H1 (cell line): ENCODE data around the gene GNG10. TPM values are rescaled to one million over a fixed set of nuclear protein-coding genes. Genes with fewer than 3 reads are reported as not detected.

Experiments
- CTCF ChIA-PET: fragments of 300-600 bp; sonication (Branson Sonifier 250); formaldehyde crosslinking; loops from one replicate; lab custom pipeline; 2021; ENCODE audit not compliant: partially characterized antibody; lab: Charles Lee
- POLR2A ChIA-PET: fragments of 300-600 bp; sonication (Branson Sonifier 250); formaldehyde crosslinking; loops from one replicate; lab custom pipeline; 2021; ENCODE audit warnings: inconsistent platforms; ENCODE audit not compliant: partially characterized antibody; lab: Charles Lee
- DNase-seq, 2 experiments: peaks; one replicate each; pipeline versions ENCODE4 v3.0.0 to v3.0.0-alpha.2; 2010 to 2022; ENCODE audit warnings: low spot score in 2 of 2, low read depth in 1 of 2, mixed read lengths in 1 of 2
- FAIRE-seq: peaks from 2 replicates; lab custom pipeline; 2011; peaks lifted over from hg19 to GRCh38; lab: Jason Lieb, UNC
- H2AFZ ChIP-seq: 2 replicates; pipeline ENCODE4 v1.8.1; 2012; ENCODE audit warnings: low read length, inconsistent platforms
- H2AK5ac ChIP-seq: 2 replicates; pipeline ENCODE4 v1.6.1; 2013; ENCODE audit warnings: low read depth, low read length
- H2BK120ac ChIP-seq: replicated peaks from 2 replicates; pipeline ENCODE3; 2013; ENCODE audit warnings: low read depth, low read length, inconsistent platforms
- H2BK12ac ChIP-seq: 2 replicates; pipeline ENCODE4 v1.6.1; 2013; ENCODE audit warnings: low read depth, low read length
- H2BK15ac ChIP-seq: 2 replicates; pipeline ENCODE4 v1.6.1; 2013; ENCODE audit warnings: low read length
- H2BK20ac ChIP-seq: 2 replicates; pipeline ENCODE4 v1.6.1; 2013; ENCODE audit warnings: low read length
- H2BK5ac ChIP-seq: 2 replicates; pipeline ENCODE4 v1.6.1; 2013; ENCODE audit warnings: low read depth, low read length
- H3K14ac ChIP-seq: 2 replicates; pipeline ENCODE4 v1.6.1; 2013; ENCODE audit warnings: inconsistent platforms; ENCODE audit not compliant: insufficient read length
- H3K18ac ChIP-seq: 2 replicates; pipeline ENCODE4 v1.6.1; 2013; ENCODE audit warnings: low read length; ENCODE audit errors: extremely low read depth
- H3K23ac ChIP-seq: 2 replicates; pipeline ENCODE4 v1.6.1; 2013; ENCODE audit warnings: inconsistent platforms; ENCODE audit not compliant: insufficient read length
- H3K23me2 ChIP-seq: 2 replicates; pipeline ENCODE4 v1.6.1; 2013; ENCODE audit warnings: low read depth, low read length
- H3K27ac ChIP-seq: 2 replicates; pipeline ENCODE4 v1.6.1; 2011; ENCODE audit warnings: low read depth, low read length, inconsistent platforms
- H3K27me3 ChIP-seq, 4 experiments: replicated peaks in 1 of 4; 1 replicate in 1 of 4; 2 replicates in 3 of 4; pipeline versions ENCODE4 v1.6.1 to v1.8.1; 2011 to 2013; ENCODE audit warnings: low read length in 3 of 4, mild to moderate bottlenecking in 3 of 4, inconsistent platforms in 2 of 4, mixed read lengths in 2 of 4, moderate library complexity in 1 of 4; ENCODE audit not compliant: control insufficient read depth in 3 of 4, insufficient read depth in 3 of 4; ENCODE audit errors: extremely low read depth in 1 of 4
- H3K36me3 ChIP-seq, 4 experiments: 2 replicates each; pipeline versions ENCODE4 v1.6.1 to v1.8.1; 2011 to 2013; ENCODE audit warnings: mild to moderate bottlenecking in 4 of 4, low read length in 3 of 4, moderate library complexity in 2 of 4, control low read depth in 1 of 4, inconsistent platforms in 1 of 4; ENCODE audit not compliant: insufficient read depth in 4 of 4, control insufficient read depth in 2 of 4
- H3K4ac ChIP-seq: replicated peaks from 2 replicates; pipeline ENCODE3; 2013; ENCODE audit warnings: low read length, low read depth, mixed read lengths, inconsistent platforms; ENCODE audit not compliant: insufficient read length
- H3K4me1 ChIP-seq, 4 experiments: replicated peaks in 1 of 4; 1 replicate in 1 of 4; 2 replicates in 3 of 4; pipeline versions ENCODE4 v1.6.1 to v1.8.1; 2011 to 2013; ENCODE audit warnings: low read length in 3 of 4, inconsistent platforms in 2 of 4, mixed read lengths in 1 of 4; ENCODE audit not compliant: insufficient read depth in 4 of 4, control insufficient read depth in 3 of 4
- H3K4me2 ChIP-seq, 2 experiments: 2 replicates each; pipeline versions ENCODE4 v1.6.1 to v1.8.1; 2011 to 2013; ENCODE audit warnings: low read depth in 2 of 2, low read length in 2 of 2, control low read depth in 1 of 2, inconsistent platforms in 1 of 2, mild to moderate bottlenecking in 1 of 2; ENCODE audit not compliant: insufficient read depth in 1 of 2
- H3K4me3 ChIP-seq, 4 experiments: fragments of 200-600, 300-600 bp in 1 of 4; sonication (generic), shearing (Covaris generic), sonication (Bioruptor Twin) in 1 of 4; 2 replicates each; pipeline versions ENCODE4 v1.5.1 to v1.8.1; 2011 to 2016; ENCODE audit warnings: low read length in 4 of 4, low read depth in 3 of 4, control low read depth in 2 of 4, inconsistent platforms in 2 of 4, mild to moderate bottlenecking in 2 of 4, mixed read lengths in 1 of 4, moderate library complexity in 1 of 4; ENCODE audit not compliant: insufficient read depth in 2 of 4; ENCODE audit errors: extremely low read depth in 1 of 4
- H3K56ac ChIP-seq: replicated peaks from 2 replicates; pipeline ENCODE3; 2013; ENCODE audit warnings: low read depth, mild to moderate bottlenecking, mixed read lengths, low read length, inconsistent platforms; ENCODE audit not compliant: insufficient read length
- H3K79me1 ChIP-seq: 2 replicates; pipeline ENCODE4 v1.6.1; 2013; ENCODE audit warnings: low read depth, low read length, control low read depth
- H3K79me2 ChIP-seq, 2 experiments: 2 replicates each; pipeline versions ENCODE4 v1.6.1 to v1.8.1; 2012 to 2013; ENCODE audit warnings: low read length in 2 of 2, mild to moderate bottlenecking in 2 of 2, inconsistent platforms in 1 of 2; ENCODE audit not compliant: insufficient read depth in 2 of 2, control insufficient read depth in 1 of 2
- H3K9ac ChIP-seq, 4 experiments: replicated peaks in 1 of 4; 1 replicate in 1 of 4; 2 replicates in 3 of 4; pipeline versions ENCODE4 v1.6.1 to v1.8.1; 2011 to 2013; ENCODE audit warnings: low read depth in 3 of 4, low read length in 3 of 4, control low read depth in 2 of 4, mild to moderate bottlenecking in 2 of 4, moderate library complexity in 2 of 4, inconsistent platforms in 1 of 4; ENCODE audit errors: extremely low read depth in 1 of 4
- H3K9me3 ChIP-seq, 2 experiments: 2 replicates each; pipeline versions ENCODE4 v1.6.1 to v1.8.1; 2012 to 2013; ENCODE audit warnings: mild to moderate bottlenecking in 2 of 2, moderate library complexity in 2 of 2, control low read depth in 1 of 2, inconsistent platforms in 1 of 2, low read depth in 1 of 2, low read length in 1 of 2, mixed read lengths in 1 of 2; ENCODE audit not compliant: insufficient read depth in 2 of 2
- H4K20me1 ChIP-seq, 2 experiments: replicated peaks in 1 of 2; 2 replicates each; pipeline versions ENCODE3 to v1.8.1; 2011 to 2013; ENCODE audit warnings: inconsistent platforms in 2 of 2, low read length in 2 of 2, mild to moderate bottlenecking in 1 of 2; ENCODE audit not compliant: insufficient read depth in 2 of 2, control insufficient read depth in 1 of 2
- H4K5ac ChIP-seq: 2 replicates; pipeline ENCODE4 v1.6.1; 2013; ENCODE audit warnings: low read length, low read depth, mixed read lengths, inconsistent platforms; ENCODE audit not compliant: insufficient read length
- H4K8ac ChIP-seq: 2 replicates; pipeline ENCODE4 v1.8.0; 2013; ENCODE audit warnings: mild to moderate bottlenecking, moderate library complexity, low read length, inconsistent platforms; ENCODE audit not compliant: insufficient read depth; ENCODE audit errors: extremely low read depth
- H4K91ac ChIP-seq: replicated peaks from 2 replicates; pipeline ENCODE3; 2013; ENCODE audit warnings: low read length, mixed read lengths, inconsistent platforms; ENCODE audit not compliant: insufficient read length
- CTBP2 ChIP-seq: IDR thresholded peaks from 2 replicates; pipeline ENCODE4 v1.7.0; 2011; ENCODE audit warnings: borderline replicate concordance, mild to moderate bottlenecking, moderate library complexity, mixed read lengths, low read length; ENCODE audit not compliant: insufficient read depth, insufficient read length
- HDAC2 ChIP-seq, 2 experiments: fragments of 300-600 bp in 1 of 2; sonication (generic) in 1 of 2; IDR thresholded peaks; 2 replicates each; pipeline ENCODE4 v1.6.1; 2011 to 2012; ENCODE audit warnings: low read depth in 2 of 2, low read length in 2 of 2, mild to moderate bottlenecking in 2 of 2, moderate library complexity in 2 of 2, borderline replicate concordance in 1 of 2, inconsistent platforms in 1 of 2
- SP1 ChIP-seq: IDR thresholded peaks from 2 replicates; pipeline ENCODE4 v1.6.1; 2011; ENCODE audit warnings: low read depth, low read length
- TEAD4 ChIP-seq: IDR thresholded peaks from 2 replicates; pipeline ENCODE4 v1.6.1; 2012; ENCODE audit warnings: low read depth, low read length, inconsistent platforms, mixed read lengths
- polyA plus RNA-seq, 7 experiments: library from polyadenylated mRNA; depleted of rRNA in 3 of 7; stranded (reverse) in 5 of 7; unstranded in 2 of 7; fragments of >200 nt in 5 of 7; fragments of 200-250 nt in 2 of 7; gene quantifications; 1 replicate in 5 of 7; 2 replicates in 1 of 7; 4 replicates in 1 of 7; pipeline versions ENCODE4 v1.2.1 to v1.2.3, GENCODE V29; 2011 to 2013; ENCODE audit warnings: missing spikeins in 2 of 7, mixed read lengths in 2 of 7
- total RNA-seq: library from RNA; stranded (reverse); fragmentation: NEBNext Ultra II Directional; extraction: Animal tissue kit (Norgen Biotek cat#: 25700); gene quantifications from 2 replicates; pipeline ENCODE4 v1.2.1, GENCODE V29; 2021

The GNG10 gene
- total and polyA plus RNA-seq, 2 of the 8 experiments (the other 6 are each of a cell fraction or from before 2014, with no cell fraction given), result 24.7 to 28.5 TPM

- POLR2A ChIA-PET, result no interaction called here
- TF ChIP-seq SP1 (no peak), TEAD4 (no peak), CTBP2 (no peak), HDAC2 (IDR thresholded peaks at IDR 0.05; ENCODE audit: borderline replicate concordance in 1 of 2, low read depth in 2 of 2, low read length in 2 of 2) (no peak)
These were observed 35.4 kb downstream of the GNG10 start for GRCh38 chr9:111696796-111697195.

More at GRCh38 chr9:111696796-111697195, 35.4 kb downstream of the GNG10 start:
- H2BK120ac ChIP-seq, result no peak overlapping the region
- no peak overlapping the region for H3K9ac ChIP-seq
- no peak overlapping the region for H2AFZ ChIP-seq
- H4K8ac ChIP-seq, result no peak overlapping the region
- H3K4me3 ChIP-seq, result no peak overlapping the region
- no peak for DNase-seq
- no peak overlapping the region for H3K18ac ChIP-seq
- no peaks in the 10 kb centered on the region for H3K79me1 ChIP-seq
- no peaks in the 10 kb centered on the region for H3K4me1 ChIP-seq
- CTCF ChIA-PET, result no interaction called here
- FAIRE-seq, result no peak
- no peaks in the 10 kb centered on the region for H3K9me3 ChIP-seq
- no peak overlapping the region for H3K4me2 ChIP-seq
- no peak overlapping the region for H3K4ac ChIP-seq
- no peaks in the 10 kb centered on the region for H3K27me3 ChIP-seq
- no peak overlapping the region for H3K23ac ChIP-seq
- H2BK12ac ChIP-seq, result no peak overlapping the region
- H2BK15ac ChIP-seq, result no peak overlapping the region
- no peak overlapping the region for H2AK5ac ChIP-seq
- H3K79me2 ChIP-seq, result no peaks in the 10 kb centered on the region
- no peak overlapping the region for H4K91ac ChIP-seq
- H2BK5ac ChIP-seq, result no peak overlapping the region
- no peak overlapping the region for H3K14ac ChIP-seq
- H2BK20ac ChIP-seq, result no peak overlapping the region
- H3K56ac ChIP-seq, result no peak overlapping the region
- no peak overlapping the region for H4K5ac ChIP-seq
- H4K20me1 ChIP-seq, result no peaks in the 10 kb centered on the region
- H3K36me3 ChIP-seq, result no peaks in the 10 kb centered on the region
- H3K23me2 ChIP-seq, result no peaks in the 10 kb centered on the region
- no peak overlapping the region for H3K27ac ChIP-seq
